LNCAP (cell line): Measurements from ENCODE around the gene BTBD3.

Experiments
- CTCF ChIP-seq: fragments of 450-650 bp; IDR thresholded peaks from 2 replicates; pipeline ENCODE4 v1.5.1; 2017; ENCODE audit warnings: mild to moderate bottlenecking

Gene BTBD3

DNA sequence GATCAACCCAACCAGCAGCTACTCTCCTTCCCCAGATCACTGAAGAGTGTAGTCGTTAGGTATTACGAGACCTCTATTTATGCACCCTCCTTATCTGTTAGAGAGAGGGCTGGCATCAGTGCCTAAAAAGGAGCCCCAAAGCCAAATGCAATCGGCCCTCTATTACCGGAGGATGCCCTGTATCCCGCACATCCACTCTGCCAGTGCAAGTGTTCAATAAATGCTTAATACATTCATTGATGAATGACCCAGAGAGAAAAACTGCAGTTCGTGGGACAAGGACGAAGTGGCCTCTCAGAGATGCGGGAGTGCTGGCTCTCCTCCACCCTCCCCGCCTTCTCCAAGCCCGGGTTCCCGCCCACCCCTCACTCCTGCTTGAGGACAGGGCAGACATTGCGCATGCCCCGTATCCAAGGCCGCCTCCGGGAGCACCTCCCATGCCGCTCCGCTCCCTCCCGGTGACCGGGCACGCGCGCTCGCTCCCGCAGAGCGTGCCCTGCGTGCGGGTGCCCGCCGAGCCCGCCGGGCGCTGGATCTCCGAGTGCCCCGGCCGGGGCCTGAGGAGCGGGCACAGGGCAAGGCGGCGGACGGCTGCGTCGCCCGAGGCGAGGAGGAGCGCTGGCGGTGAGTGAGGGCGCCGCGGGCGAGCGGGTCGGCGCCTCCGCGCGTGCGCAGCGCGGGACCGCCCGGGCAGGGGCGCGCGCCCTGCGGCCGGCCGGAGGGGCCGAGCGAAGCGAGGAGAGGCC lies 27.2 kb upstream of the BTBD3 start:
- no peak for TF ChIP-seq CTCF

DNA sequence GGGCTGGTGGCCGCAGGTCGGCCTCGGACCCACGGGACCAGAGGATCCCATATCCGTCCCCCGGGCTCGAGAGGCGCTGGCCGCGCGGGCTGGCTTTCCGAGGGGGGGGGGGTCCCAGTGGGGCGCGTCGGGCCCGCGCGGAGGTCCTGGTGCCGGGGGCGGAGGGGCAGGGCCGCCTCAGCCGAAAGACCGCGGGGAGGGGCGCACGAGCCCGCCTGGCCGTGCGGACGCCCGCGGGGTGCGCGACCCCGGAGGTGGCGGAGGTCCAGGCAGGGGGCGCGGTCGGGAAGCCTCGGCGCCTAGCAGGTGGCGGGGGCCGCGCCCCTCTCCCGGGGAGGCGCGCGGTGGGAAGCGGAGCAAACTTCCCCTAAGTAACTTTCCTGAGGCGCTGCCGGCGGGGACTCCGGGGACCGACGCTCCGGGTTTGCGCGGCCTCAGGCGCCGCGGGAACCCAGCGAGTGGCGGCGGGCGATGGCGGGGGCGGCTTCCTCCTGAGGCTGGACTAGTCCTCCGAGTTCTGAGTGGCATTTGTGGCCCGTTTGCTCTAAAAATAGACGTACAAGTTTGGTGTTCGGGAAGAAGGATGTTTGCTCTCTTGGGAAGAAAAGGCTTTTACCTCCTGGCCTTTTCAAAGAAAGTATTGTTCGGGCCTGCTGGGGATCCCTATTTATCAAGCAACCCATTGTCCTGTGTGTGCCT lies 26.5 kb upstream of the BTBD3 start:
- TF ChIP-seq CTCF = no peak

DNA sequence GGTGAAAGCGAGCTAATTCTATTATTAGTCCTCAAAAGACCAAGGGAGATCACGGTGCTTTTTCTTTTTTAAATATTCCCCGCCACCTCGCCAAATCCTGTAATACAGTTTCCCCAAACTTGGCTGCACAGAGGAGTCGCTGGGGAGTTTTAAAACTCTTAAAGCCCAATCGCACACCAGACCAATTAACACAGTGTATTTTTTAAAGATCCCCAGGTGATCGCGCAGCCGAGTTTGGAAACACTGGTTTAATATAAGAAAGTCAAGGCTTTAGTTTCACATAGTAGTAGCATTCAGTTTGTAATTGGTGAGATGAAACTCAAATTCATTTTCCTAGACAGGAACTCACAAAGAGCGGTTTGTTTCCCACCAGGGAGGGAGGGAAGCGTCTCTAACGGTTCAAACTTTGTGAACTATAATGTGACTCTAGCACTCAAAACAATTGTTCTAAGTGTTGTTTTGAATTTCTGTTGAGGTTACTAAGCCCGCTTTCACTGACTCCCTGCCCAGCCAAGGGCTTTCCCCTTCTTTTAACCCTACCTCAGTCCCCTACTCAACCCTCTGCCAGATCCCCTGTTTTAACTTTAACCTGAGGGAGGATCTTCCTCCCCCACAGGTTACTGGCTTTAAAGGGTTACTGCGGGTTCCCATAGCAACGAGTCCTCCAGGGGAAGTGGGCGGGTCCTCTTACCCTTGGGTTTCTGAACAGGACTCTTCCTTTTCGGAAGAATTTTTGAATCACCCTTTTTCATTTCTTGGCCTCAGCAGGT lies 25.7 kb upstream of the BTBD3 start:
- TF ChIP-seq CTCF = no peak

- TF ChIP-seq CTCF = no peak
These were observed 23.6 kb upstream of the BTBD3 start for GRCh38 chr20:11894062-11894461.

GRCh38 chr20:11895861-11896387 lies 21.8 kb upstream of the BTBD3 start:
- no peak for TF ChIP-seq CTCF

- TF ChIP-seq CTCF = no peak
These were observed 16.6 kb upstream of the BTBD3 start for GRCh38 chr20:11901127-11901526.

- TF ChIP-seq CTCF = no peak
These were observed 15.4 kb upstream of the BTBD3 start for GRCh38 chr20:11902285-11902697.
